Lung (tissue), 12 donors: ENCODE results near the gene SLC28A1. TPM values are rescaled to one million over a fixed set of nuclear protein-coding genes. Genes with fewer than 3 reads are reported as not detected.

Experiments
- ATAC-seq: fragments of 200-7000 bp; cut with Tn5 transposase; one replicate; pipeline ENCODE4 v1.9.1; 2020; ENCODE audit warnings: moderate number of reproducible peaks; ENCODE audit not compliant: insufficient read depth, low FRiP score
- DNase-seq, 3 donors: peaks; one replicate each; pipeline ENCODE4 v3.0.0-alpha.2; 2013 to 2017
- H3K27ac ChIP-seq, 2 donors: one replicate each; pipeline ENCODE4 v1.5.1; 2013; ENCODE audit warnings: mild to moderate bottlenecking in 2 of 2, moderate library complexity in 2 of 2, control low read depth in 1 of 2, inconsistent platforms in 1 of 2, low read depth in 1 of 2, low read length in 1 of 2
- H3K27me3 ChIP-seq, 3 donors: one replicate each; pipeline ENCODE4 v1.5.1; 2013; ENCODE audit warnings: low read length in 2 of 3; ENCODE audit not compliant: control insufficient read depth in 3 of 3, insufficient read depth in 3 of 3
- H3K36me3 ChIP-seq, 4 donors: one replicate each; pipeline ENCODE4 v1.5.1; 2013; ENCODE audit warnings: low read length in 4 of 4, mild to moderate bottlenecking in 1 of 4, moderate library complexity in 1 of 4; ENCODE audit not compliant: control insufficient read depth in 4 of 4, insufficient read depth in 4 of 4
- H3K4me1 ChIP-seq, 5 donors: one replicate each; pipeline ENCODE4 v1.5.1; 2013; ENCODE audit warnings: low read length in 5 of 5, mild to moderate bottlenecking in 2 of 5, moderate library complexity in 1 of 5; ENCODE audit not compliant: control insufficient read depth in 5 of 5, insufficient read depth in 5 of 5
- H3K4me3 ChIP-seq: one replicate; pipeline ENCODE4 v1.5.1; 2013; ENCODE audit warnings: mild to moderate bottlenecking, control low read depth, moderate library complexity
- H3K9ac ChIP-seq, 2 donors: one replicate each; pipeline ENCODE4 v1.5.1; 2013; ENCODE audit warnings: low read length in 2 of 2, control low read depth in 1 of 2; ENCODE audit not compliant: insufficient read depth in 1 of 2
- H3K9me3 ChIP-seq, 4 donors: one replicate each; pipeline ENCODE4 v1.5.1; 2013; ENCODE audit warnings: low read length in 3 of 4, mild to moderate bottlenecking in 1 of 4, moderate library complexity in 1 of 4; ENCODE audit not compliant: control insufficient read depth in 4 of 4, insufficient read depth in 3 of 4
- WGBS, 2 donors: extraction: QIAGEN DNeasy Blood & Tissue Kit; methylation state at CpG; one replicate each; pipeline ENCODE4 v1.1.7; 2013; 5-methylcytosine and 5-hydroxymethylcytosine counted together
- polyA plus RNA-seq, 2 donors: library from polyadenylated mRNA; stranded (reverse); fragments of 200-250 nt; gene quantifications; one replicate each; pipeline ENCODE4 v1.2.1, GENCODE V29; 2013
- total RNA-seq, 2 donors: library from RNA; depleted of rRNA in 1 of 2; stranded (reverse); fragments of >200 nt in 1 of 2; gene quantifications; one replicate each; pipeline ENCODE4 v1.2.1, GENCODE V29; 2014 to 2021
- TF ChIP-seq, protein P1 (sequence below): IDR thresholded peaks from 2 replicates; pipeline ENCODE4 v1.5.1; 2012; ENCODE audit warnings: mild to moderate bottlenecking; ENCODE audit errors: control extremely low read depth, extremely low read depth
- donor health status: control.
- donor health status: control.
- donor health status: Bipolar disorder and iron deficiency.
- donor health status: healthy.
- donor health status: DM: yes; HTN: yes; CAD: no.

SLC28A1 gene
- total and polyA plus RNA-seq, 4 donors: 0.06 TPM; not detected in 3

DNA sequence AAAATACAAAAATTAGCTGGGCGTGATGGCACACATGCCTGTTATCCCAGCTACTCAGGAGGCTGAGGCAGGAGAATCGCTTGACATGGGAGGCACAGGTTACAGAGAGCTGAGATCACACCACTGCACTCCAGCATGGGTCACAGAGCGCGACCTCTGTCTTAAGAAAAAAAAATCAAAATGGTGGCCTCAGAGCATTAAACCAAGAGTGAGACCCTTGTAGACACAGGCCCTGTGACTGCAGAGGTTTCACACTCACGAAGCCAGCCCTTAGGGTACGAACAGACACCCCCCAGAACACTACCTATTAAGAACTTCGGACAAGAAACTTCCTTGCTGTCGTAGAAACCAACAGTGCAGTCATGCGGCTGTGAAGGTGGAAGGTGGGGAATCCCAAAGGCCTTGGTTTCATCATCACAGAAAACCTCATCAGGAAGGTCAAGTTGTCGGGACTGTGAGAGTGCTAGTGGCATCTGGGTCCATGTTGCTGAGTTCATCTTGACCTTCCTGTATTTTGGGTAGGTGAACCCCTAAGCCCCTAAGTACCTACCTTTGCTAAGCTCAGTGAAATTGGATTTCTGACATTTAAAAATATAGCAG, 92.4 kb downstream of the SLC28A1 start:
- H3K4me3 ChIP-seq: no peak overlapping the region
- peaks cover 0 to 9% (median 0%) of the 10 kb centered on the region in 5 donors for H3K4me1 ChIP-seq
- H3K27me3 ChIP-seq: peaks cover 0 to 2% (median 0%) of the 10 kb centered on the region in 3 donors
- ATAC-seq (no peak), DNase-seq (no peak)
- WGBS, 2 donors: 93 to 95% methylated on average over 10 of the region's 10 CpGs
- H3K36me3 ChIP-seq: no peaks in the 10 kb centered on the region
- no peak overlapping the region for H3K9ac ChIP-seq
- H3K9me3 ChIP-seq: no peaks in the 10 kb centered on the region
- no peak overlapping the region for H3K27ac ChIP-seq
- TF ChIP-seq, protein P1, sequence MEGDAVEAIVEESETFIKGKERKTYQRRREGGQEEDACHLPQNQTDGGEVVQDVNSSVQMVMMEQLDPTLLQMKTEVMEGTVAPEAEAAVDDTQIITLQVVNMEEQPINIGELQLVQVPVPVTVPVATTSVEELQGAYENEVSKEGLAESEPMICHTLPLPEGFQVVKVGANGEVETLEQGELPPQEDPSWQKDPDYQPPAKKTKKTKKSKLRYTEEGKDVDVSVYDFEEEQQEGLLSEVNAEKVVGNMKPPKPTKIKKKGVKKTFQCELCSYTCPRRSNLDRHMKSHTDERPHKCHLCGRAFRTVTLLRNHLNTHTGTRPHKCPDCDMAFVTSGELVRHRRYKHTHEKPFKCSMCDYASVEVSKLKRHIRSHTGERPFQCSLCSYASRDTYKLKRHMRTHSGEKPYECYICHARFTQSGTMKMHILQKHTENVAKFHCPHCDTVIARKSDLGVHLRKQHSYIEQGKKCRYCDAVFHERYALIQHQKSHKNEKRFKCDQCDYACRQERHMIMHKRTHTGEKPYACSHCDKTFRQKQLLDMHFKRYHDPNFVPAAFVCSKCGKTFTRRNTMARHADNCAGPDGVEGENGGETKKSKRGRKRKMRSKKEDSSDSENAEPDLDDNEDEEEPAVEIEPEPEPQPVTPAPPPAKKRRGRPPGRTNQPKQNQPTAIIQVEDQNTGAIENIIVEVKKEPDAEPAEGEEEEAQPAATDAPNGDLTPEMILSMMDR: no peak

GRCh38 chr15:84979651-84980050, 95.2 kb downstream of the SLC28A1 start:
- ATAC-seq: no peak
- no peak for DNase-seq
- Histone ChIP-seq H3K4me1 (peaks cover 0 to 20% (median 3%) of the 10 kb centered on the region in 5 donors), H3K9me3 (no peaks in the 10 kb centered on the region), H3K27ac (no peak overlapping the region), H3K36me3 (no peaks in the 10 kb centered on the region), H3K9ac (no peak overlapping the region), H3K27me3 (peaks cover 0 to 2% (median 0%) of the 10 kb centered on the region in 3 donors), H3K4me3 (no peak overlapping the region)
- 30 to 40% methylated on average over 16 of the region's 16 CpGs for WGBS, 2 donors
- TF ChIP-seq, protein P1: no peak

DNA sequence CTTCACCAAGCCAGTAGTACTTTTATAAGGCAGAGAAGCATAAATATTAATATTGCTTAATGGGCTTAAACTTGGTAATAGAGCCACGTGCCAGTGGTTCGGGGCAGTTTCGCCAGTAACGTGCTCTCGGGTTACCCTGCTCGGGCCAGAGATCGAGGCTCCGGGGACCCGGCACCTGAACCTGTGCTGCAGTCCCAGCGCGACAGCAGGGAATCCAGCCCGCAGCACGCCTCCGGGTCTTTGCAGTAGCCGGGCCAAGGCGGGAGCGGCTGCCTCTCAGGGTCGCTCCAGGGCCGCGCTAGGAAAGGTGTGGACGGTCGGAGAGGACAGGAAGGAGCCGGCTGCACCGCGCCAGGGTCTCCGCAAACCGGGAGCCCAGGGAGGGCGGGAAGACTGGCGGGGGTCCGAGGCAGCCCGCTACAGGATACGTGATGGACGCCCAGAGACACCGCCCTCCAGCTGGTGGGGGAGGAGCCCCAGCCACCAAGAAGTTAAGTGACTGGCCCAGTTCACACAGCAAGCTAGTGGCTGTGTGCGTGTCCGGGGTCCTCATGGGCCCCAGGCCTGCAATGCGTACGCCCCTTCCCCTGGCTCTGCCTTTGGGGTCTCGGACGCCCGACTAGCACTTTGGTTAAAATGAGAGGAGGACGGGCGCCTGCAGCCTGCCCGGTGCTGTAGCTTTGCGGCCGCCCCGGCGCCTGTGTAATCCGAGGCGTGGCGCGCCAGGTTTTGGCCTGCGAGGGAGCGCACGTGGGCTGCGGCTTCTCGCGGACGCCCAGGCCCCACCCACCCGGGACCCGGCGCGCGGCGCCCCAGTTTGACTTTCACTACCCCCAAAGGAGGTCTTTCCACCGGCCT, 96.0 kb downstream of the SLC28A1 start:
- H3K4me3 ChIP-seq: peak overlapping the region; percentile 64
- no peak overlapping the region for H3K9ac ChIP-seq
- no peaks in the 10 kb centered on the region for H3K9me3 ChIP-seq
- peaks cover under 1 to 28% (median 7%) of the 10 kb centered on the region in 5 donors for H3K4me1 ChIP-seq
- peak; percentile 88 to 91 (median 89) for DNase-seq
- H3K27ac ChIP-seq: peak overlapping the region; percentile 93 to 94
- no peaks in the 10 kb centered on the region for H3K36me3 ChIP-seq
- peaks cover 0 to 2% (median 0%) of the 10 kb centered on the region in 3 donors for H3K27me3 ChIP-seq
- ATAC-seq: peak; percentile 82
- 0 to 1% methylated on average over 64 to 66 of the region's 66 CpGs for WGBS, 2 donors
- TF ChIP-seq, protein P1: no peak
